Sigmoid colon (tissue), 7 donors: ENCODE data around the gene BBOF1. TPM values are rescaled to one million over a fixed set of nuclear protein-coding genes. Genes with fewer than 3 reads are reported as not detected.
"Not testable (repeated sequence)": the region's sequence is repeated elsewhere in the genome, so short reads cannot be mapped to it uniquely, and the experiment has no call there.

Experiments
- DNase-seq: peaks from one replicate; pipeline ENCODE4 v3.0.0-alpha.2; 2019
- H3K27ac ChIP-seq, 4 donors: fragments of 200-600 bp; sonication (generic); one replicate each; pipeline ENCODE4 v1.5.1; 2016 to 2019; ENCODE audit warnings: mild to moderate bottlenecking in 1 of 4
- H3K27me3 ChIP-seq, 3 donors: fragments of 200-600 bp; sonication (generic); one replicate each; pipeline ENCODE4 v1.5.1; 2019; ENCODE audit warnings: mild to moderate bottlenecking in 1 of 3
- H3K36me3 ChIP-seq, 4 donors: fragments of 200-600 bp; sonication (generic); one replicate each; pipeline ENCODE4 v1.5.1; 2016 to 2019
- H3K4me1 ChIP-seq, 4 donors: fragments of 200-600 bp; sonication (generic); one replicate each; pipeline ENCODE4 v1.5.1; 2017 to 2019
- H3K4me3 ChIP-seq, 4 donors: fragments of 200-600 bp; sonication (generic); one replicate each; pipeline ENCODE4 v1.5.1; 2017 to 2019; ENCODE audit warnings: mild to moderate bottlenecking in 2 of 4, moderate library complexity in 1 of 4
- H3K9me3 ChIP-seq, 4 donors: fragments of 200-600 bp in 3 of 4; sonication (generic) in 3 of 4; one replicate each; pipeline versions ENCODE4 v1.5.1 to v1.6.1; 2013 to 2019
- EP300 ChIP-seq, 4 donors: sonication (generic); formaldehyde crosslinking; IDR thresholded peaks; one replicate each; pipeline ENCODE4 v1.6.1; 2017; ENCODE audit warnings: antibody characterized with exemption in 4 of 4
- POLR2A ChIP-seq, 2 donors: fragments of 450-650 bp; IDR thresholded peaks; one replicate each; pipeline ENCODE4 v1.6.1; 2016; ENCODE audit warnings: antibody characterized with exemption in 2 of 2, mild to moderate bottlenecking in 2 of 2, moderate library complexity in 2 of 2
- POLR2AphosphoS5 ChIP-seq, 4 donors: sonication (generic); formaldehyde crosslinking; IDR thresholded peaks; one replicate each; pipeline ENCODE4 v1.6.1; 2017; ENCODE audit warnings: antibody characterized with exemption in 4 of 4
- WGBS, 2 donors: extraction: QIAGEN DNeasy Blood & Tissue Kit; methylation state at CpG; one replicate each; pipeline ENCODE4 v1.1.7; 2013; 5-methylcytosine and 5-hydroxymethylcytosine counted together
- intact Hi-C: fragments of 100-400 bp; cut with DNase I; formaldehyde crosslinking; loops from one replicate; pipeline ENCODE4 v1.15.1; 2023
- polyA plus RNA-seq, 3 donors: library from polyadenylated mRNA; stranded (reverse); fragments of 200-250 nt; gene quantifications; one replicate each; pipeline ENCODE4 v1.2.3, GENCODE V29; 2013
- total RNA-seq, 4 donors: library from RNA; depleted of rRNA; stranded (reverse); fragments of >200 nt; gene quantifications; one replicate each; pipeline ENCODE4 v1.1.0, GENCODE V29; 2016
- TF ChIP-seq, protein P1 (sequence below), 4 experiments: fragments of 450-650 bp in 3 of 4; fragments of 200-600 bp in 1 of 4; IDR thresholded peaks; one replicate each; pipeline ENCODE4 v1.5.1; 2016 to 2019; ENCODE audit warnings: antibody characterized with exemption in 4 of 4, mild to moderate bottlenecking in 3 of 4, moderate library complexity in 2 of 4
- donor health status: healthy with polysubstance abuse.
- donor health status: Bipolar disorder and iron deficiency.
- donor health status: healthy.

Gene BBOF1
- total and polyA plus RNA-seq, 7 donors, result 2.5 to 13.6 (median 8.9) TPM

DNA sequence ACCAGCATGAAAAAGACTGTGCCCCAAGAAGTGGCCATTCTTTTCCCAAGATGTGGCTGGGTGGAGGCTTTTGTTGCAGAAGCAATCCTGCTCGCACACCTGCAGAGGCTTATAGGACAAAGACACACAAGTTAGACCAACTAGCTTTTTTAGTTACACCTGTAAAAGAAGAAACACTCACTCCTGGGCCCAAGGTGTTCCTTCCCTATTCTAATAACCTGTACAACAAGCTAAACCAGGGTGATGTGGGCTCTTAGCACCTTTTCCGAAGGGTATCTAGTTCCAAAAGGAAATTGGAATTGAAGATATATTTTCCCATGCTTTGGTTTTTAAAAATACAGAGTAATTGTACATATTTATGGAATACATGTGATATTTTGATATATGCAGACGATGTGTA, 31.1 kb upstream of the BBOF1 start:
- WGBS, 2 donors, result 22 to 75% methylated on average over 3 of the region's 3 CpGs
- Histone ChIP-seq H3K27me3 (no peaks in the 10 kb centered on the region), H3K27ac (no peak overlapping the region), H3K4me3 (no peak overlapping the region), H3K36me3 (peaks cover 0 to 29% (median 10%) of the 10 kb centered on the region in 4 donors), H3K4me1 (no peaks in the 10 kb centered on the region), H3K9me3 (no peaks in the 10 kb centered on the region)
- TF ChIP-seq POLR2A (IDR thresholded peaks at IDR 0.05) (no peak), POLR2AphosphoS5 (IDR thresholded peaks at IDR 0.05) (no peak)
- DNase-seq, result no peak
- intact Hi-C loops, result no loop called here

DNA sequence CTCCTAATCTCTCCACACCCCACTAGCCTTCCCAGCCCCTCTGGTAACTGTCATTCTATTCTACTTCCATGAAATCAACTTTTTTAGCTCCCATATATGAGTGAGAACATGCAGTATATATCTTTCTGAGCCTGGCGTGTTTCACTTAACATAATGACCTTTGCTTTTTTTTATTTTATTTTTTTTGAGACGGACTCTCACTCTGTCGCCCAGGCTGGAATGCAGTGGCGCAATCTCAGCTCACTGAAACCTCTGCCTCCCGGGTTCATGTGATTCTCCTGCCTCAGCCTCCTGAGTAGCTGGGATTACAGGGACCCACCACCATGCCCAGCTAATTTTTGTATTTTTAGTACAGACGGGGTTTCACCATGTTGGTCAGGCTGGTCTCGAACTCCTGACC, 30.5 kb upstream of the BBOF1 start:
- H3K27me3 ChIP-seq, H3K9me3 ChIP-seq, H3K4me1 ChIP-seq, intact Hi-C loops, DNase-seq, H3K27ac ChIP-seq, H3K4me3 ChIP-seq: not testable (repeated sequence)
- WGBS, 2 donors, result 28 to 78% methylated on average over 7 of the region's 7 CpGs
- H3K36me3 ChIP-seq, result peaks cover 0 to 29% (median 10%) of the 10 kb centered on the region in 4 donors

DNA sequence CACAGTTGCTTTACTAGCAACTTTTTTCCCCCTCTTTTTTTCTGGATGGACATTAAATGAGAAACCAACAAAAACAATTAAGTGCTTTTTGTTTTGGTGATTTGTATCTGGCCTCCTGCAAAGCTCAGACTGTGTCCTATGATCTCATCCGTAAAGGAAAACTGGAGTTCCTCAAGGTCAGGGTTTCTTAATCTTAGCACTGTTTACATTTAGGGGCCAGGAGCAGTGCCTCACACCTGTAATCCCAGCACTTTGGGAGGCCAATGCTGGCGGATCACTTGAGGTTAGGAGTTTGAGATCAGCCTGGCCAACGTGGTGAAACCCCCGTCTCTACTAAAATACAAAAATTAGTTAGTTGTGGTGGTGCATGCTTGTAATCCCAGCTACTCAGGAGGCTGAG, 28.1 kb upstream of the BBOF1 start:
- TF ChIP-seq, protein P1, sequence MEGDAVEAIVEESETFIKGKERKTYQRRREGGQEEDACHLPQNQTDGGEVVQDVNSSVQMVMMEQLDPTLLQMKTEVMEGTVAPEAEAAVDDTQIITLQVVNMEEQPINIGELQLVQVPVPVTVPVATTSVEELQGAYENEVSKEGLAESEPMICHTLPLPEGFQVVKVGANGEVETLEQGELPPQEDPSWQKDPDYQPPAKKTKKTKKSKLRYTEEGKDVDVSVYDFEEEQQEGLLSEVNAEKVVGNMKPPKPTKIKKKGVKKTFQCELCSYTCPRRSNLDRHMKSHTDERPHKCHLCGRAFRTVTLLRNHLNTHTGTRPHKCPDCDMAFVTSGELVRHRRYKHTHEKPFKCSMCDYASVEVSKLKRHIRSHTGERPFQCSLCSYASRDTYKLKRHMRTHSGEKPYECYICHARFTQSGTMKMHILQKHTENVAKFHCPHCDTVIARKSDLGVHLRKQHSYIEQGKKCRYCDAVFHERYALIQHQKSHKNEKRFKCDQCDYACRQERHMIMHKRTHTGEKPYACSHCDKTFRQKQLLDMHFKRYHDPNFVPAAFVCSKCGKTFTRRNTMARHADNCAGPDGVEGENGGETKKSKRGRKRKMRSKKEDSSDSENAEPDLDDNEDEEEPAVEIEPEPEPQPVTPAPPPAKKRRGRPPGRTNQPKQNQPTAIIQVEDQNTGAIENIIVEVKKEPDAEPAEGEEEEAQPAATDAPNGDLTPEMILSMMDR (IDR thresholded peaks at IDR 0.05), result no peak
- TF ChIP-seq POLR2AphosphoS5 (IDR thresholded peaks at IDR 0.05) (no peak), POLR2A (IDR thresholded peaks at IDR 0.05) (no peak), EP300 (IDR thresholded peaks at IDR 0.05) (no peak)
- 50 to 70% methylated on average over 4 of the region's 4 CpGs for WGBS, 2 donors
- no peaks in the 10 kb centered on the region for H3K27me3 ChIP-seq
- intact Hi-C loops, result no loop called here
- peaks cover 0 to 21% (median 10%) of the 10 kb centered on the region in 4 donors for H3K36me3 ChIP-seq
- no peaks in the 10 kb centered on the region for H3K4me1 ChIP-seq
- H3K4me3 ChIP-seq, result no peak overlapping the region
- no peak overlapping the region for H3K27ac ChIP-seq
- DNase-seq, result no peak
- no peaks in the 10 kb centered on the region for H3K9me3 ChIP-seq

DNA sequence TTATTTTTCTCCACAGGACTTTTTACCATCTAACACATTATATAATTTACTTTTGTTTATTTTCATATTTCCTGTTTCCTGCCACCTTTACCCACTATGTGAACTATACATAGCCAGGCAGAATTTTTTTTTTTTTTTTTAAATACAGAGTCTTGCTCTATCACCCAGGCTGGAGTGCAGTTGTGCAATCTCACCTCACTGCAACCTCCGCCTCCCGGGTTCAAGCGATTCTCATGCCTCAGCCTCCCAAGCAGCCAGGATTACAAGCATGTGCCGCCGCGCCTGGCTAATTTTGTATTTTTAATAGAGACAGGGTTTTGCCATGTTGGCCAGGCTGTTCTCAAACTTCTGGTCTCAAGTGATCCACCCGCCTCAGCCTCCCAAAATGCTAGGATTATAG, 24.2 kb upstream of the BBOF1 start:
- H3K4me3 ChIP-seq, H3K4me1 ChIP-seq, H3K27me3 ChIP-seq, H3K36me3 ChIP-seq, H3K27ac ChIP-seq, intact Hi-C loops, H3K9me3 ChIP-seq, DNase-seq: not testable (repeated sequence)
- WGBS, 2 donors, result 17 to 71% methylated on average over 7 of the region's 7 CpGs

DNA sequence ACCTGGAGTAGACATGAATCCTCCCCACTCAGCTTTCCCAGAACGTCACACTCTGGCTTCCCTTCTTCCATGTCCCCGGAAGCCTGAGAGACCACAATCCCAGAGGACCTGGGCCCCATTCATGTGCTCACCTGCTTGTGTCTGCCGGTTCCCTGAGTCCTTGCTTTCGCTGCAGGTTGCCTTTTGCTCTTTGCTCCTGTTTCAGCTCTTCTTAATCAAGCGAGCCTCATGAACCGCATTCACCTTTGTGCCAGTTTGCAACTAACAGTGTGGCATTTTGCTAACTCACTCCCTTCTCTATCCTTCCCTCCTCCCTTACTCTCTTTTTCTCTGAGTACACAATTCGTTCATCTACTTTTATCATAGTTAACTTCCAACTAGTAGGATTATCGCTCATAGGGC, 23.2 kb upstream of the BBOF1 start:
- Histone ChIP-seq H3K36me3 (peaks cover 0 to 6% (median 0%) of the 10 kb centered on the region in 4 donors), H3K4me1 (no peaks in the 10 kb centered on the region), H3K27me3 (no peaks in the 10 kb centered on the region), H3K9me3 (no peaks in the 10 kb centered on the region), H3K27ac (no peak overlapping the region), H3K4me3 (no peak overlapping the region)
- TF ChIP-seq POLR2A (IDR thresholded peaks at IDR 0.05), result no peak
- no peak for TF ChIP-seq POLR2AphosphoS5 (IDR thresholded peaks at IDR 0.05)
- TF ChIP-seq EP300 (IDR thresholded peaks at IDR 0.05), result no peak
- TF ChIP-seq, protein P1 (IDR thresholded peaks at IDR 0.05), result no peak
- WGBS, 2 donors, result 22 to 69% methylated on average over 8 of the region's 8 CpGs
- intact Hi-C loops, result no loop called here
- DNase-seq, result no peak

DNA sequence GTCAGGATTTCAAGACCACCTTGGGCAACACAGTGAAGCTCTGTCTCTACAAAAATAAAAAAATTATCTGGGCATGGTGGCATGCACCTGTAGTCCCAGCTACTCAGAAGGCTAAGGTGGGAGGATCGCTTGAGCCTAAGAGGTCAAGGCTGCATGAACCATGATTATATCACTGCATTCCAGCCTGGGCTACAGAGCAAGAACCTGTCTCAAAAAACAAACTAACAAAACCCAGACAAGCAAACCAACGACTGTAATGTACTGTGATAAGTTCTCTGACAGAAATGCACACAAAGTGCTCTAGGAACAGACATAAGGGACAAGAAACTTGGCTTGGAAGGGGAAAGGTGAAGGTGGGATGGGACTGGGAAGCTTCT, 22.4 kb upstream of the BBOF1 start:
- TF ChIP-seq, protein P1 (IDR thresholded peaks at IDR 0.05), result no peak
- TF ChIP-seq EP300 (IDR thresholded peaks at IDR 0.05), result no peak
- 16 to 67% methylated on average over 2 of the region's 2 CpGs for WGBS, 2 donors
- no peak for DNase-seq
- H3K27me3 ChIP-seq, result no peaks in the 10 kb centered on the region
- no peaks in the 10 kb centered on the region for H3K4me1 ChIP-seq
- intact Hi-C loops, result no loop called here
- H3K9me3 ChIP-seq, result no peaks in the 10 kb centered on the region
- no peak overlapping the region for H3K4me3 ChIP-seq
- H3K36me3 ChIP-seq, result peaks cover 0 to 6% (median 0%) of the 10 kb centered on the region in 4 donors
- H3K27ac ChIP-seq, result no peak overlapping the region
